ENCODE data around the gene DMXL1.

Gene DMXL1

DNA sequence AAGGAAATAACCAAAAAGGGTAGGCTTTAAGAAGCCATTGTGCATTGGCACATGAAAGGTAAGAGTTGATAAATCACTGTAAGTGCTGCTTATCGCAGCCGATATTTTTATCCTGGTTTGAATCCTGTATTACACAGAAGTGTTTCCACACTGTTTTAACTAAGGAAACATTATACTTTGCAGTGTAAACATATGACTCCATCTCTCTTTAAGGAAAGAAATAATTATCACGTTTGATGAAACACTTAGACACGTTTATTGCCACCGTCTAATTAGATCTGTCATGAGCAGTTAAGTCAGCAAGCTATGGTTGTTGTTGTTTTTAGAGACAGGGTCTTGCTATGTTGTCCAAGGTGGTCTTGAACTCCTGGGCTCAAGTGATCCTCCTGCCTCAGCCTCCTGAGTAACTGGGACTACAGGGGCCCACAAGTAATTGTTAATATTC lies 199.3 kb downstream of the DMXL1 start (continued):
- TF ChIP-seq ZNF26 (tag by site-specific recombination; IDR thresholded peaks at IDR 0.05), result no peak

DNA sequence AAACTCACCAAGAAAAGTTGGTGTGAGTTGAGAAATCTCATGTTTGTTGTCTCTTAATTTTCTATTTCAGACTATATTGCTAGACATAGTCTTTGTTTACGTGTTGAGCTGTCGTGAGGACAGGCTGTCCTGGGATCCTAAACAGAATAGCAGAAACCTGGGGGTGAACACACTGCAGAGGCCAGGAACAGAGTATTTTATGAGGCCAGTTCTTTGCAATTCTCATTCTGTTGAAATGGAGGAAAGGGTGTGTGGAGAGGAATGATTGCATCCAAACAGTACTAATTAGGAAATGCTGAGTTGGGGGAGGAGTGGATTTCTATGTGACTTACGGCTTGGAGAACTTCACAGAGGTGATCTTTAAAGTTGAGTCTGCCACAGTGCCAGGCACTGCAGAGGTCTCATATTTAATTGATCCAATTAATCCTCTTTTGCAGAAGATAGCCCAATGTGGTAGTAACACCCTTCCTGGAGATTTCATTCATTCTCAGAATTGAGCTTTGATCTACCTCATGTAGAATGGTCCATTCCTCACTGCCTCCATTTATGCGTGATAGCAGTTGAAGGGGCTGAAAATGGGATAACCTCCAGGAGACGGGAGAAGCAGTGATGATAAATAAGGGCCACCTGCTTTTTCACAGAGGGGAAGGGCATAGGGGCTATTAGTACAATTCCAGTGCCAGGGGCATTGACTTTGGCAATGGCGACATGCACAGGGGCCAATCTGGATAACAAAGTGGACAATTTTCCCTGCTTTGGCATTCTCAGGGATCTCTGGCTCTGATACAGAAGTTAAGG lies 200.3 kb downstream of the DMXL1 start:
- POLR2A ChIA-PET, result interaction anchor here (0.6 to 3.4 kb wide), 4 partner anchors 18 to 200 kb away, joined by 3 to 32 read pairs (median 4); partner anchors contain the start of gene DMXL1
- Histone ChIP-seq H3K4me3 (ENCODE audit: low read depth, low read length) (no peak overlapping the region), H3K9me3 (ENCODE audit: control insufficient read depth, insufficient read depth, low read depth, low read length) (no peaks in the 10 kb centered on the region), H3K27ac (ENCODE audit: extremely low read depth, low read depth, low read length) (no peak overlapping the region), H3K4me1 (ENCODE audit: control insufficient read depth, insufficient read depth, low read length) (peaks cover 45% of the 10 kb centered on the region), H3K36me3 (ENCODE audit: control insufficient read depth in 2 of 2, insufficient read depth in 1 of 2, low read length in 2 of 2) (no peaks in the 10 kb centered on the region)
- CTCF ChIA-PET, result interaction anchor here (0.5 to 1.8 kb wide), 6 partner anchors 16 to 141 kb away, joined by 3 to 9 read pairs (median 4); no protein-coding TSS in a partner anchor
- TF ChIP-seq CTCF (tag by site-specific recombination; IDR thresholded peaks at IDR 0.05) (no peak), ZFP37 (tag by site-specific recombination; IDR thresholded peaks at IDR 0.05) (no peak), SETDB1 (IDR thresholded peaks at IDR 0.05; ENCODE audit: insufficient read length, low read length) (no peak), ZNF184 (tag by site-specific recombination; IDR thresholded peaks at IDR 0.05) (no peak), ZNF561 (tag by site-specific recombination; IDR thresholded peaks at IDR 0.05; ENCODE audit: borderline replicate concordance) (no peak), ZXDB (tag by site-specific recombination; IDR thresholded peaks at IDR 0.05) (peak; percentile 32), ZNF391 (tag by site-specific recombination; IDR thresholded peaks at IDR 0.05; ENCODE audit: borderline replicate concordance, low read depth) (no peak), SP2 (tag by site-specific recombination; IDR thresholded peaks at IDR 0.05) (no peak), KLF1 (tag by site-specific recombination; IDR thresholded peaks at IDR 0.05) (no peak), HOXC10 (CRISPR knock-in tag; IDR thresholded peaks at IDR 0.05) (no peak), ZBTB20 (tag by site-specific recombination; IDR thresholded peaks at IDR 0.05) (peak; percentile 36; the same call in 1 of the 2 replicates), HOXD13 (CRISPR knock-in tag; IDR thresholded peaks at IDR 0.05; ENCODE audit: borderline replicate concordance) (no peak), ZNF548 (tag by site-specific recombination; IDR thresholded peaks at IDR 0.05) (no peak), GFI1B (tag by site-specific recombination; IDR thresholded peaks at IDR 0.05) (no peak), HOXA7 (CRISPR knock-in tag; IDR thresholded peaks at IDR 0.05; ENCODE audit: borderline replicate concordance) (no peak), ZNF610 (tag by site-specific recombination; IDR thresholded peaks at IDR 0.05; ENCODE audit: borderline replicate concordance) (no peak), ZNF10 (tag by site-specific recombination; IDR thresholded peaks at IDR 0.05) (peak; percentile 94), PRDM10 (tag by site-specific recombination; IDR thresholded peaks at IDR 0.05) (peak; percentile 75)
- TF ChIP-seq, protein P1, sequence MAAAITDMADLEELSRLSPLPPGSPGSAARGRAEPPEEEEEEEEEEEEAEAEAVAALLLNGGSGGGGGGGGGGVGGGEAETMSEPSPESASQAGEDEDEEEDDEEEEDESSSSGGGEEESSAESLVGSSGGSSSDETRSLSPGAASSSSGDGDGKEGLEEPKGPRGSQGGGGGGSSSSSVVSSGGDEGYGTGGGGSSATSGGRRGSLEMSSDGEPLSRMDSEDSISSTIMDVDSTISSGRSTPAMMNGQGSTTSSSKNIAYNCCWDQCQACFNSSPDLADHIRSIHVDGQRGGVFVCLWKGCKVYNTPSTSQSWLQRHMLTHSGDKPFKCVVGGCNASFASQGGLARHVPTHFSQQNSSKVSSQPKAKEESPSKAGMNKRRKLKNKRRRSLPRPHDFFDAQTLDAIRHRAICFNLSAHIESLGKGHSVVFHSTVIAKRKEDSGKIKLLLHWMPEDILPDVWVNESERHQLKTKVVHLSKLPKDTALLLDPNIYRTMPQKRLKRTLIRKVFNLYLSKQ (tag by site-specific recombination; IDR thresholded peaks at IDR 0.05; ENCODE audit: borderline replicate concordance), result no peak
- TF ChIP-seq, protein P2, sequence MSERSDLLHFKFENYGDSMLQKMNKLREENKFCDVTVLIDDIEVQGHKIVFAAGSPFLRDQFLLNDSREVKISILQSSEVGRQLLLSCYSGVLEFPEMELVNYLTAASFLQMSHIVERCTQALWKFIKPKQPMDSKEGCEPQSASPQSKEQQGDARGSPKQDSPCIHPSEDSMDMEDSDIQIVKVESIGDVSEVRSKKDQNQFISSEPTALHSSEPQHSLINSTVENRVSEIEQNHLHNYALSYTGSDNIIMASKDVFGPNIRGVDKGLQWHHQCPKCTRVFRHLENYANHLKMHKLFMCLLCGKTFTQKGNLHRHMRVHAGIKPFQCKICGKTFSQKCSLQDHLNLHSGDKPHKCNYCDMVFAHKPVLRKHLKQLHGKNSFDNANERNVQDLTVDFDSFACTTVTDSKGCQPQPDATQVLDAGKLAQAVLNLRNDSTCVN (tag by site-specific recombination; optimal IDR thresholded peaks at IDR 0.05), result no peak
- TF ChIP-seq, protein P3, sequence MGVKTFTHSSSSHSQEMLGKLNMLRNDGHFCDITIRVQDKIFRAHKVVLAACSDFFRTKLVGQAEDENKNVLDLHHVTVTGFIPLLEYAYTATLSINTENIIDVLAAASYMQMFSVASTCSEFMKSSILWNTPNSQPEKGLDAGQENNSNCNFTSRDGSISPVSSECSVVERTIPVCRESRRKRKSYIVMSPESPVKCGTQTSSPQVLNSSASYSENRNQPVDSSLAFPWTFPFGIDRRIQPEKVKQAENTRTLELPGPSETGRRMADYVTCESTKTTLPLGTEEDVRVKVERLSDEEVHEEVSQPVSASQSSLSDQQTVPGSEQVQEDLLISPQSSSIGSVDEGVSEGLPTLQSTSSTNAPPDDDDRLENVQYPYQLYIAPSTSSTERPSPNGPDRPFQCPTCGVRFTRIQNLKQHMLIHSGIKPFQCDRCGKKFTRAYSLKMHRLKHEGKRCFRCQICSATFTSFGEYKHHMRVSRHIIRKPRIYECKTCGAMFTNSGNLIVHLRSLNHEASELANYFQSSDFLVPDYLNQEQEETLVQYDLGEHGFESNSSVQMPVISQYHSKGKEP (tag by site-specific recombination; IDR thresholded peaks at IDR 0.05), result no peak

Measured in HEK293 (cell line).